Activated CD4-positive, alpha-beta T cell treated with anti-CD3 and anti-CD28 coated beads, Interleukin-2, amount 50 U/mL, for 24 hours (primary cell): ENCODE results near the gene TMEM42.
"Not testable (repeated sequence)": the region's sequence is repeated elsewhere in the genome, so short reads cannot be mapped to it uniquely, and the experiment has no call there.

Experiments used
- DNase-seq, 2 donors: peaks; one replicate each; pipeline ENCODE4 v3.0.0-alpha.2; 2020; ENCODE audit warnings: low read depth in 1 of 2, low spot score in 1 of 2

Gene TMEM42

GRCh38 chr3:44861412-44862225 is at the start of gene TMEM42:
Gene TMEM42, plus strand, starts transcription at chr3:44861912. Its CDS starts 13 bp downstream, at chr3:44861925.
- peak; percentile 74 to 82 for DNase-seq

- no peak for DNase-seq
Measured at GRCh38 chr3:44814751-44815150, 47.0 kb upstream of the TMEM42 start.

- not testable (repeated sequence) for DNase-seq
Measured at GRCh38 chr3:44816334-44816733, 45.4 kb upstream of the TMEM42 start.

GRCh38 chr3:44821206-44821605 is 40.5 kb upstream of the TMEM42 start:
- not testable (repeated sequence) for DNase-seq

- no peak for DNase-seq
Measured at GRCh38 chr3:44825264-44825925, 36.3 kb upstream of the TMEM42 start.

- DNase-seq = no peak
Measured at GRCh38 chr3:44827196-44827595, 34.5 kb upstream of the TMEM42 start.

GRCh38 chr3:44831232-44831631 is 30.5 kb upstream of the TMEM42 start:
- DNase-seq = no peak

- no peak for DNase-seq
Measured at GRCh38 chr3:44832032-44832431, 29.7 kb upstream of the TMEM42 start.

GRCh38 chr3:44832965-44833364 is 28.7 kb upstream of the TMEM42 start:
- DNase-seq = no peak

GRCh38 chr3:44833394-44833793 is 28.3 kb upstream of the TMEM42 start:
- DNase-seq = no peak

GRCh38 chr3:44835684-44836083 is 26.0 kb upstream of the TMEM42 start:
- no peak for DNase-seq

- DNase-seq = no peak
Measured at GRCh38 chr3:44842376-44842775, 19.3 kb upstream of the TMEM42 start.

GRCh38 chr3:44845528-44846520 is 15.9 kb upstream of the TMEM42 start:
- no peak for DNase-seq

GRCh38 chr3:44848634-44849033 is 13.1 kb upstream of the TMEM42 start:
- DNase-seq = no peak

GRCh38 chr3:44856663-44857062 is 5.0 kb upstream of the TMEM42 start:
- not testable (repeated sequence) for DNase-seq

- no peak for DNase-seq
Measured at GRCh38 chr3:44860117-44860516, 1.6 kb upstream of the TMEM42 start.

GRCh38 chr3:44862226-44862637 is 520 bp downstream of the TMEM42 start:
- peak in 1 of 2 donors; percentile 21 for DNase-seq

GRCh38 chr3:44865272-44866035 is 3.7 kb downstream of the TMEM42 start:
- DNase-seq = no peak

GRCh38 chr3:44867421-44868111 is 5.9 kb downstream of the TMEM42 start:
- no peak for DNase-seq
